Cardiac muscle cell (in vitro differentiated cells and primary cell): ENCODE measurements around the gene SLC27A6. TPM values are rescaled to one million over a fixed set of nuclear protein-coding genes. Genes with fewer than 3 reads are reported as not detected.
"Not testable (repeated sequence)": the region's sequence is repeated elsewhere in the genome, so short reads cannot be mapped to it uniquely, and the experiment has no call there.

Experiments
- DNase-seq, 2 donors: peaks; one replicate each; pipeline versions ENCODE4 v3.0.0 to v3.0.0-alpha.2; 2010 to 2017; ENCODE audit warnings: low read depth in 1 of 2, low spot score in 1 of 2
- H3K27ac ChIP-seq: fragments of 200-600 bp; sonication (generic); 2 replicates; pipeline ENCODE4 v1.5.1; 2016
- H3K27me3 ChIP-seq: fragments of 200-600 bp; sonication (generic); 2 replicates; pipeline ENCODE4 v1.6.0; 2016; ENCODE audit warnings: control low read depth
- H3K36me3 ChIP-seq: fragments of 200-600 bp; sonication (generic); 2 replicates; pipeline ENCODE4 v1.5.1; 2016; ENCODE audit warnings: control low read depth
- H3K4me1 ChIP-seq: fragments of 200-600 bp; sonication (generic); 2 replicates; pipeline ENCODE4 v1.8.1; 2017; ENCODE audit warnings: low read depth, mild to moderate bottlenecking, mixed run types
- H3K4me3 ChIP-seq: fragments of 200-600 bp; sonication (generic); 2 replicates; pipeline ENCODE4 v1.5.1; 2016; ENCODE audit warnings: mild to moderate bottlenecking
- H3K9me3 ChIP-seq: fragments of 200-600 bp; sonication (generic); 2 replicates; pipeline ENCODE4 v1.5.1; 2017; ENCODE audit warnings: low read depth, mild to moderate bottlenecking, control low read depth
- CTCF ChIP-seq: IDR thresholded peaks from 2 replicates; pipeline ENCODE4 v1.5.1; 2012; ENCODE audit warnings: low read depth, mild to moderate bottlenecking, low read length
- polyA plus RNA-seq: library from polyadenylated mRNA; unstranded; fragments of >200 nt; fragmentation: Nextera tagmentation; extraction: Ambion mirVana; gene quantifications from 2 replicates; pipeline ENCODE4 v1.2.1, GENCODE V29; 2016
- total RNA-seq: library from RNA; depleted of rRNA; stranded (reverse); fragments of >200 nt; gene quantifications from 2 replicates; pipeline ENCODE4 v1.2.3, GENCODE V29; 2016

Gene SLC27A6
- total and polyA plus RNA-seq, 2 experiments from 2014 or later = 53.8 to 64.0 TPM

- no peak for DNase-seq
- H3K27ac ChIP-seq = no peak overlapping the region
Measured at GRCh38 chr5:128927644-128928043, 37.6 kb upstream of the SLC27A6 start.

GRCh38 chr5:128932232-128932631, 33.1 kb upstream of the SLC27A6 start:
- not testable (repeated sequence) for H3K4me3 ChIP-seq, H3K36me3 ChIP-seq, H3K9me3 ChIP-seq, H3K27me3 ChIP-seq, DNase-seq, H3K4me1 ChIP-seq, H3K27ac ChIP-seq

More at GRCh38 chr5:128927644-128928043, 37.6 kb upstream of the SLC27A6 start:
- Histone ChIP-seq H3K27me3 (no peaks in the 10 kb centered on the region), H3K9me3 (peaks cover 7% of the 10 kb centered on the region), H3K4me3 (no peak overlapping the region), H3K4me1 (peaks cover 7% of the 10 kb centered on the region), H3K36me3 (no peaks in the 10 kb centered on the region)
- no peak for TF ChIP-seq CTCF

GRCh38 chr5:128943100-128943499, 22.2 kb upstream of the SLC27A6 start:
- H3K9me3 ChIP-seq, H3K27ac ChIP-seq, H3K4me3 ChIP-seq, H3K4me1 ChIP-seq, H3K36me3 ChIP-seq, H3K27me3 ChIP-seq, DNase-seq: not testable (repeated sequence)

GRCh38 chr5:128949847-128950546, 15.3 kb upstream of the SLC27A6 start:
- Histone ChIP-seq H3K4me1 (no peaks in the 10 kb centered on the region), H3K9me3 (no peaks in the 10 kb centered on the region), H3K36me3 (no peaks in the 10 kb centered on the region), H3K27me3 (no peaks in the 10 kb centered on the region), H3K4me3 (no peak overlapping the region), H3K27ac (no peak overlapping the region)
- no peak for DNase-seq
- TF ChIP-seq CTCF = no peak

GRCh38 chr5:128951301-128951700, 14.0 kb upstream of the SLC27A6 start:
- not testable (repeated sequence) for H3K4me1 ChIP-seq, H3K4me3 ChIP-seq, H3K36me3 ChIP-seq, DNase-seq, H3K27ac ChIP-seq, H3K9me3 ChIP-seq, H3K27me3 ChIP-seq

- no peak for DNase-seq
- Histone ChIP-seq H3K27ac (no peak overlapping the region), H3K36me3 (no peaks in the 10 kb centered on the region), H3K4me3 (no peak overlapping the region), H3K4me1 (no peaks in the 10 kb centered on the region), H3K9me3 (no peaks in the 10 kb centered on the region), H3K27me3 (no peaks in the 10 kb centered on the region)
- TF ChIP-seq CTCF = no peak
Measured at GRCh38 chr5:128956164-128956563, 9.1 kb upstream of the SLC27A6 start.

GRCh38 chr5:128962211-128962610, 3.1 kb upstream of the SLC27A6 start:
- H3K27ac ChIP-seq = no peak overlapping the region
- H3K4me3 ChIP-seq = no peak overlapping the region
- no peak for DNase-seq
- peaks cover 3% of the 10 kb centered on the region for H3K4me1 ChIP-seq
- no peaks in the 10 kb centered on the region for H3K27me3 ChIP-seq
- no peaks in the 10 kb centered on the region for H3K9me3 ChIP-seq
- H3K36me3 ChIP-seq = no peaks in the 10 kb centered on the region
- TF ChIP-seq CTCF = no peak
